D721Med (cell line): ENCODE data around the gene ASCC3.

Experiments used
- DNase-seq: peaks from one replicate; pipeline ENCODE4 v3.0.0; 2011; ENCODE audit warnings: low spot score; ENCODE audit not compliant: insufficient read length
- FAIRE-seq: peaks from 2 replicates; lab custom pipeline; 2011; peaks lifted over from hg19 to GRCh38; lab: Jason Lieb, UNC
- TF ChIP-seq, protein P1 (sequence below): IDR thresholded peaks from 2 replicates; pipeline ENCODE4 v1.5.1; 2012; ENCODE audit warnings: mild to moderate bottlenecking, control low read depth; ENCODE audit not compliant: insufficient read depth; ENCODE audit errors: missing control alignments

The ASCC3 gene

DNA sequence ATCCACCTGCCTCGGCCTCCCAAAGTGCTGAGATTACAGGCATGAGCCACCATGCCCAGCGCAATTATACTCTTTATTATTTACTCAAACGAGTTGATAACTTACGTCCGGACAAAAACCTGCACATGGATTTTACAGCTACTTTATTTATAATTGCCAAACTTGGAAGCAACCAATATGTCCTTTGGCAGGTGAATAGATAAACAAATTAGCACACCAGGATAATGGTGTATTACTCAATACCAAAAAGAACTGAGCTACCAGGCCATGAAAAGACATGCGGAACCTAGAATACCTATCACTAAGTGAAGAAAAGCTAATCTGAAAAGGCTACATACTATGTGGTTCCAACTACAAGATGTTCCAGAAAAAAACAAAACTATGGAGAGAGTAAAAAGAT, 168.1 kb downstream of the ASCC3 start:
- TF ChIP-seq, protein P1, sequence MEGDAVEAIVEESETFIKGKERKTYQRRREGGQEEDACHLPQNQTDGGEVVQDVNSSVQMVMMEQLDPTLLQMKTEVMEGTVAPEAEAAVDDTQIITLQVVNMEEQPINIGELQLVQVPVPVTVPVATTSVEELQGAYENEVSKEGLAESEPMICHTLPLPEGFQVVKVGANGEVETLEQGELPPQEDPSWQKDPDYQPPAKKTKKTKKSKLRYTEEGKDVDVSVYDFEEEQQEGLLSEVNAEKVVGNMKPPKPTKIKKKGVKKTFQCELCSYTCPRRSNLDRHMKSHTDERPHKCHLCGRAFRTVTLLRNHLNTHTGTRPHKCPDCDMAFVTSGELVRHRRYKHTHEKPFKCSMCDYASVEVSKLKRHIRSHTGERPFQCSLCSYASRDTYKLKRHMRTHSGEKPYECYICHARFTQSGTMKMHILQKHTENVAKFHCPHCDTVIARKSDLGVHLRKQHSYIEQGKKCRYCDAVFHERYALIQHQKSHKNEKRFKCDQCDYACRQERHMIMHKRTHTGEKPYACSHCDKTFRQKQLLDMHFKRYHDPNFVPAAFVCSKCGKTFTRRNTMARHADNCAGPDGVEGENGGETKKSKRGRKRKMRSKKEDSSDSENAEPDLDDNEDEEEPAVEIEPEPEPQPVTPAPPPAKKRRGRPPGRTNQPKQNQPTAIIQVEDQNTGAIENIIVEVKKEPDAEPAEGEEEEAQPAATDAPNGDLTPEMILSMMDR, result no peak
- DNase-seq (no peak), FAIRE-seq (no peak)

DNA sequence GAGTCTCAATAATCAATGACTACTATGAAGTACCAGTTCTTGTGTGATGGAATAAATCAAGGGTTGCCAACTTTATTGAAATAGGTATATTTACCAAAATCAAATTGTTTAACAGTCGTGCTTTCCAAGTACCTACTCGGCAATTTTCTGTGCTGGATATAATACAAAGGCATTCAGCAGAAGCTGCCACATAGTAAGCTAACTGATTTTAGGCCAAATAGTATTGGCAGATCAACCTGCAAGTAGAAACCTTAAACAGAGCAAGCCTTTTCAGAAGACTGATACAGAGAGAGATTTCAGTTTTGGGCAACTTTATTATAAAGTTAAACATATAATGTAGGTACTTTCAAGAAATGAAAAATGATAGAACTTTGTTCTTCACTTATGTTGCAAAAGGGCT, 174.6 kb downstream of the ASCC3 start:
- no peak for DNase-seq
- FAIRE-seq, result no peak

DNA sequence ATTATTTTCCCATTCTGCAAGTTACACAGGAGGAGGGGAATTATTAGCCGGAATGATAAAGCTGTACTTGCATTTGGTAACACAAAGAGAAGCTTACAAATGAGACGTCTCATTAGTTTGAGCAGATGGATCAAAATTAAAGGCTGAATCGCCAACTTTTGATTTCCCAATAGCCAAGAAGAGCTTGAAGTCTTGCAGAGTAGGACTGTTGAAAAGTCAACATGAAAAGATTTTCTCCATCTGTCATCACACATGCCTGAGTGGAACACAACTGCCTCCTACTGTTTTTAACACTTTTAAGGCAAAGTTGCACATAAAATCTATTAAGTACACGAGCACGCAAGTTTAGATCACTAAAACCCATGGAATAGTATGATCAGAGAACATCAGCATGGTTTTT, 176.2 kb downstream of the ASCC3 start:
- DNase-seq (no peak), FAIRE-seq (no peak)

More for the DNA sequence above, 174.6 kb downstream of the ASCC3 start:
- TF ChIP-seq, protein P1, result no peak

GRCh38 chr6:100701728-100702127, 179.4 kb downstream of the ASCC3 start:
- TF ChIP-seq, protein P1, result no peak
- no peak for DNase-seq
- no peak for FAIRE-seq

More for the DNA sequence above, 176.2 kb downstream of the ASCC3 start:
- TF ChIP-seq, protein P1, result no peak

DNA sequence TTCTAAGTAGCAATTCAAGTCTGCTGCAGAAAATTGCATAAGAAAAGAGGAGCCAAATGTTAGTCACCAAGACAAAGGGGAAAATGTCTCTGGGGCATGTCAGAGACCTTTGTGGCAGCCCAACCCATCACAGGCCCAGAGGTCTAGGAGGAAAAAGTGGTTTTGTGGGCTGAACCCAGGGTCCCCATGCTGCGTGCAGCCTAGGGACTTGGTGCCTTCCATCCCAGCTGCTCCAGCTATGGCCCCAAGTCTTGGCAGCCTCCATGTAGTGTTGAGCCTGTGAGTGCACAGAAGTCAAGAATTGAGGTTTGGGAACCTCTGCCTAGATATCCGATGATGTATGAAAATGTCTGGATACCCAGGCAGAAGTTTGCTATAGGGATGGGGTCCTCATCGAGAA, 181.1 kb downstream of the ASCC3 start:
- TF ChIP-seq, protein P1, result no peak
- FAIRE-seq, result no peak

DNA sequence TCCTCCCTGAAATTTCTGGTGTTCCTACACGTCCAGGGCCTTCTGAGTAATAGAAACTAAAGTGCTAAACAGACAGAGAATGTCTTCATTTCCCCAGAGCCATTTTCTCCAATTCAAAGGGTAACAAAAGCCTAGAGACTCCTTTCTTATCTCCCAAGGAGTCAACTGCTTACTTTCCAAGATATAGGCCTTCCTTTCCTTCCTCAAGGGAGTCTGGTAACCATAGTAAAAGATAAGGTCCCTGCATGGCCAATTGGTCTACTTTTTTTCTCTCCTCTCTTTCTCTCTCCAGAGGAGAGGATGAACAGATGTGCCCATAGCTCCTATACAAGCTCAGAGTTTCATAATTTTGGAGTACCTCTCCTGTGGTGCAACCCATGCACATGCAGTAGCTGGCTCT, 185.7 kb downstream of the ASCC3 start:
- no peak for FAIRE-seq
- TF ChIP-seq, protein P1, result no peak
- DNase-seq, result no peak

More for the DNA sequence above, 181.1 kb downstream of the ASCC3 start:
- no peak for DNase-seq

- DNase-seq (no peak), FAIRE-seq (no peak)
- TF ChIP-seq, protein P1, result no peak
Observed at GRCh38 chr6:100693249-100693927, 187.7 kb downstream of the ASCC3 start.
